Stromal cell of bone marrow (primary cell): ENCODE results near the gene CSNK1G2.
A peak's percentile ranks its signal among the peaks of the same experiment; 100 is the strongest.

ENCODE experiments used
- DNase-seq: peaks from one replicate; pipeline ENCODE4 v3.0.0-alpha.2; 2012; ENCODE audit warnings: low read depth

CSNK1G2 gene

GRCh38 chr19:1941146-1942077, at the start of gene CSNK1G2:
Gene CSNK1G2, plus strand, starts transcription at chr19:1941172. Its CDS starts 28,601 bp downstream, at chr19:1969773.
- no peak for DNase-seq

- DNase-seq: no peak
Measured at GRCh38 chr19:1893791-1894190, 47.2 kb upstream of the CSNK1G2 start.

GRCh38 chr19:1896508-1896907, 44.5 kb upstream of the CSNK1G2 start:
- no peak for DNase-seq

- DNase-seq: no peak
Measured at GRCh38 chr19:1901940-1902404, 39.0 kb upstream of the CSNK1G2 start.

GRCh38 chr19:1902923-1903322, 38.0 kb upstream of the CSNK1G2 start:
- DNase-seq: no peak

- DNase-seq: no peak
Measured at GRCh38 chr19:1904860-1905109, 36.2 kb upstream of the CSNK1G2 start.

- peak; percentile 97 for DNase-seq
Measured at GRCh38 chr19:1905110-1905862, 35.7 kb upstream of the CSNK1G2 start, which contains the start of the genes ADAT3 and SCAMP4. Gene ADAT3, plus strand, starts transcription at chr19:1905399. Its CDS starts 6,649 bp downstream, at chr19:1912048. Gene SCAMP4, plus strand, starts transcription at chr19:1905399. Its CDS starts 9,621 bp downstream, at chr19:1915020.

- no peak for DNase-seq
Measured at GRCh38 chr19:1905863-1906375, 35.1 kb upstream of the CSNK1G2 start.

GRCh38 chr19:1906985-1907562, 33.9 kb upstream of the CSNK1G2 start:
- no peak for DNase-seq

GRCh38 chr19:1907563-1908363, 33.2 kb upstream of the CSNK1G2 start:
- DNase-seq: no peak

GRCh38 chr19:1908364-1908678, 32.7 kb upstream of the CSNK1G2 start:
- no peak for DNase-seq

GRCh38 chr19:1909761-1910080, 31.3 kb upstream of the CSNK1G2 start:
- DNase-seq: no peak

GRCh38 chr19:1910177-1910576, 30.8 kb upstream of the CSNK1G2 start:
- DNase-seq: no peak

GRCh38 chr19:1911098-1911497, 29.9 kb upstream of the CSNK1G2 start:
- no peak for DNase-seq

GRCh38 chr19:1911995-1912394, 29.0 kb upstream of the CSNK1G2 start:
- DNase-seq: no peak

- no peak for DNase-seq
Measured at GRCh38 chr19:1912760-1913505, 28.0 kb upstream of the CSNK1G2 start.

GRCh38 chr19:1913781-1914577, 27.0 kb upstream of the CSNK1G2 start:
- DNase-seq: no peak

- DNase-seq: no peak
Measured at GRCh38 chr19:1914826-1915341, 26.1 kb upstream of the CSNK1G2 start.

- DNase-seq: no peak
Measured at GRCh38 chr19:1917146-1917545, 23.8 kb upstream of the CSNK1G2 start.

- no peak for DNase-seq
Measured at GRCh38 chr19:1917926-1918325, 23.0 kb upstream of the CSNK1G2 start.
